HuH-7 (cell line): ENCODE measurements around the gene LATS1.
A peak's percentile ranks its signal among the peaks of the same experiment; 100 is the strongest.
"Not testable (repeated sequence)": the region's sequence is repeated elsewhere in the genome, so short reads cannot be mapped to it uniquely, and the experiment has no call there.

Source experiments
- DNase-seq: peaks from one replicate; pipeline ENCODE4 v3.0.0; 2011; ENCODE audit warnings: low spot score

LATS1 gene

DNA sequence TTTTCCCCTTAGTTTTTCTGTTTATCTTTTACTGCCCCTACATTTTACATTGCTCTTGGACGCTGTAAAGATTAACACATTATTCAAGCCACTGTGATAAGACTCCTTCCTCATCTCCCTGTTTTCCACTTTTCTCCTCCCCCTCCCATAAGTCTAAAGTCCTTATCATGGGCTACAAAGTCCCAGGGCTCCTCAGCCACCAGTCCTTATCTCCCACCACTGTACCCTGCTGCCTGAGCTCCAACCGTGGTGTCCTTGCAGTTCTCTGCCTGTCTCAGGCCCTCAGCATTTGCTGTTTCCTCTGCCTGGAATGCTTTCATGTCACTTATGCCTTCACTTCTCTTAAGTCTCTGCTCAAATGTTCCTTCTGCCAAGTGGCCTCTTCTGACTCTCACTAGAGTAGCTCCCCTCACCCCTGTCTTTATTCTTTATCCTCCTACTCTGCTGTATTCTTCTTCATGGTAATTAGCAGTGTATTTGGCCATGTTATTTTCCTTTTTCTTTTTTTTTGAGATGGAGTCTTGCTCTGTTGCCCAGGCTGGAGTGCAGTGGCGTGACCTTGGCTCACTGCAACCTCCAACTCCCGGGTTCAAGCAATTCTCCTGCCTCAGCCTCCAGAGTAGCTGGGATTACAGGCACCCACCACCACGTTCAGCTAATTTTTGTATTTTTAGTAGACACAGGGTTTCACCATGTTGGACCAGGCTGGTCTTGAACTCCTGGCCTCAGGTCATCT, 10.8 kb upstream of the LATS1 start:
- no peak for DNase-seq

DNA sequence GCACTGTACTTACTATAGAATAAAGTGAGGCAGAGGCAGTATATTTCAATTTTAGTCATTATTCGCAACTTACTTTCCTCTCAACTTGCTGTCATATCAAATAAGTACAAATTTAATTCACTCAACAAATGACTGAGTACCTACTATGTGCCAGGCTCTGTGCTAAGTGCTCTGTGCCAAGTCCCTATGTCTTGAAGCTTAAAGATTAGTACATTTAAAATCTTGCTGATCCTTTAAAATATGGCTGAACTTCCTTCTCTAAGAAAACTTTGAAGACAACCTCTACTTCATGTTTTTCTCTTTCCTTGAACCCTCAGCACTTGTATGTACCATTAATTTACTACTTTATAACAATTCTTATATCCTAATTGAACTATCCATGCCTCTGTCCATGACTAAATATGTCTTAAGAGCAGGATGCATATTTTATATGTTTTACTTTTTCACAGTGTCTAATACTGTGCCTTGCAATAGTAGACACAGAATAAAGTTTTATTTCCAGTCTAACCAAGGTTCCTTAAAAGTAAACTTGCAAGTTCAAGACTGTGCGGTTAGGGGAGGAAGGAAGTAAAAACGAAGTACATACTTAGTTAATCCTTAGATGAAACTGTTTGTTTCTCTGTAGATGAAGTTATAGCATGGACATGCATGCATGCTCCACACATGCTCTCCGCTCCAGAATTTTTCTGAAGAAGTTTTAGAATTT, 10.0 kb upstream of the LATS1 start:
- no peak for DNase-seq

DNA sequence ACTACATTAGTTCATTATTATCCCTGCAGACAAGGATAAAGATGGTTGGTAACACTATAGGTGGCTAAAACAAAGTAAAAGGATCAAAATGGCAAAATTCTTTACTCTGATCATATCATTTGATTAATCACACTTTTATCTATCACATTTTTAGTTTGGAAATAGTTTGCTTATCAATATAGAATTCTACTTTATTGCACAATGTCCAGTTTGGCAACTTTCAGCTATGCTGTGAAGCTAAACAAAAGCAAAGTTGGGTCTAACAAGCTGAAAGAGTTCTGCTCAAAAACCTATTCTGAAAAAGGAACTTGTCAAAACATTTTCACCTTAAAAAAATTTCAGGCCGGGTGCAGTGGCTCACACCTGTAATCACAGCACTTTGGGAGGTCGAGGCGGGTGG, 7.9 kb upstream of the LATS1 start:
- DNase-seq, result no peak

DNA sequence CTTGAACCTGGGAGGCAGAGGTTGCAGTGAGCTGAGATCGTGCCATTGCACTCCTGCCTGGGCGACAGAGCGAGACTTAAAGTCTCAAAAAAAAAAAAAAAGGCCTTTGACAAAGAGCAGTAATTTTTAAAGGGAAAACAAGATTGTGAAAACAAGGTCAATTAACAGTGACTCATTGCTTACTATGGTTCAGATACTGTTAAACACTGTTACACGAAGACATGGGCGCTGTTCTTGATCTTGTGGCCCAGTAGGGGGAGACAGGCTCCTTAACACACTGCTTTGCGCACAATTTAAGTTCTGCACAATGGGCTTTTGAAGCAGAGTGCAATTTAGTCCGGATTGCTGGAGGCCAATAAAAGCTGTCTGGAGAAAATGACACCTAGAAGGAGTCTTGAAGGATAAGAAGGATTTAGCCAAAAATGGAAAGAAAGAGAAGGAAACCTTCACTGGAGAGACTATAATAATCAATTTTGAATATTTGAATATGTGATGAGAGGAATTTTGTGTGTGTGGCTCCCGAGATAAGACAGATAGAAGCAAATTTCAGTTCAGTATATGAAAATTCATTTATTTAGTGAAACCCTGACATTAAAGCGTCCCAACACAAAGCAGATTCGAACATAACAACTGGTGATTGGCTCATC, 6.0 kb upstream of the LATS1 start:
- DNase-seq, result peak; percentile 56

DNA sequence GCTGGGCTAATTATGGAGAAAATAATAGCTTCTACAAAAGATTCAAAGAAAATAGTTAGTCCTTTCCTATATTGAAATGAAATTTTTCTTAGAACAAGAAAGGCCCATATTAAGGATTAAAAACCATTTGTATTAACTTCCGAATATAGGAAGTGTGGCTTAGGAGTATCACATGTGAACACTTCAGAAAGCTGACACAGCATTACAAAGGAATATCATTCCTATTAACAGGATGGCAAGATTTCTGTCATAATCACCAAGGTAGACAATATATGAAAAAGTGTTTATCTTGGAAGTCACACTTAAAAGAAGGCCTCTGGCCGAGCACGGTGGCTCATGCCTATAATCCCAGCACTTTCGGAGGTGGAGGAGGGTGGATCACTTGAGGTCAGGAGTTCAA, 5.4 kb upstream of the LATS1 start:
- DNase-seq, result no peak

DNA sequence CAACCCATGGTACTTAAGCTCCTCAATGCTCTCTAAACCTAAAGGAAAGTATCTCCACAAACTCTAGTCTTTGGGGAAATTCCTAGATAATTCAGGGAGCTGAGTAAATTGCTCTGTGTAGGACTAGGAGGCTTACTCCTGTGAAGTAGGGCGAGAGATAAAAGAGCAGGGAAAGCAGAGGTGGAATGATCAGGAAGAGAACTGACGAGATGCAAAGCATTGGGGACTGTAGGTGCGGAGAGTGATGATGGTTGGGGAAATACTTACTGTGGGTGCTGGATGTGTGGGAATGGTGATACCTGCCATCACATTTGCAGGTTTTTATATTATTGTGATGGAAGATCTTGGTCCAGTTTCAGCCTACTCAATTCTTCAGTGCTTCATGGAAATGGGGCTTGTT, 1.6 kb upstream of the LATS1 start:
- DNase-seq, result no peak

DNA sequence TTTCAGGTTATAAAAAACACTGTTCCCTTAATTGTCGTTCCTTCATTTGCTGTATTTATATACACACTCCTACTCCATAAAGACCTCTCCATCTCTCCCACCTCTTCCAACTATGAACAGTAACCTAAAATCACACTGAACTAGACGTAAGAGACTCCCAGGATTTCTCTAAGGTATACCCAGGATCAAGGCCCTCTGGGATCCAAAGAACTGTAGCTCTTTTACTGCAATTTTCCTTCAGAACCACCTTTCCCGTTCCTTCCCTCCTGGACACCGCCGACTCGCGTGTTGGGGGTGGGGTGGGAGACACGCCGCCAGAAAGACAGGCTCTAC, 680 bp downstream of the LATS1 start:
- DNase-seq, result no peak

DNA sequence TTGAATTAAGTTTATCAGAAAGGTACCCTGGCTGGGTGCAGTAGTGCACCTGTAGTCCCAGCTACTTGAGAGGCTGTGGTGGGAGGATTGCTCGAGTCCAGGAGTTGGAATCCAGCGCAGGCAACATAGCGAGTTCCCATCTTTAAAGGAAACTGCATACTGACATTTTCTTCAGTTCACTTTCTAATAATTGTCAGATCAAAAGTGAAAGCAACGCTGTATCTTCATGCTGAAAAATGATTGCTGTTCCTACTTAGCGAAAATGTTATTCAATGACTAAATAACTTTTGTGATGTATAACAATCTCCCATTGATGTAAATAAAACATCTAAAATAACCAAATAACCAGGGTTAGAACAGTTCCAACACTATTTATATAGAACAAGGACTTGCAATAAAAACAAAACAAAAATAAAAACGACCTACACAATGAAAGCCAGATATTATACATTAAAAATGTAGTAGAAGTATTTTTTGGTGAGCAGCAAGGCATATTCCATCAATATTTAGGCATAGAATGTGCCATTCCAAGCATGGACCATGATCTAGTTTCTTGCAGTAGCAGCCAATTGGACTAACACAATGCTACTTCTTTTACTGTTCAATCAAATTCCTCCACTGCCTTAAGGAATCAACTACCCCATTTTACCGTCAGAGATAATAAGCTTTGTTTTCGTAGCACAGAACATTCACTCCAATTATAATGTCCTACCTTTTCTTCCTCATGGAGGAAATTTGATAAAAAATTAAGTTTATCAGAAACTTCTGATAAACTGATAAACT, 1.5 kb downstream of the LATS1 start:
- peak; percentile 28 for DNase-seq

DNA sequence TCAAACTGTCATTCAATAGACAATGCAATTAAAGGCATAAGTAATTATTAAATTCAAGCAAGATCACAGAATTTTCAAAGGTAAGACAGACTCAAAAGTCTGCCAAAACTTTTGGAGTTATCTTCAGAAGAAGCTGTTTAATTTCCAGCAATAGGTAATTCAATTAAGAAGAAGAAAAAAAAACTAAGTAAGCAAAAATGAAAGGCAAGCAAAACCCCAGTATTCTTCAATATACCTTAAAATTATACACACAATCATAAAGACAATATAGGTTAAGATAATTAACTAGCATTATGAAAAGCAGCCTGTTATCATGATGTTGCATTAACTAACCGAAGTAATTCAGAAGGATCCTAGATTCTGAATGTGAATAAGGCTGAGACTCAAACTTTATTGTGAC, 3.5 kb downstream of the LATS1 start:
- DNase-seq, result no peak

DNA sequence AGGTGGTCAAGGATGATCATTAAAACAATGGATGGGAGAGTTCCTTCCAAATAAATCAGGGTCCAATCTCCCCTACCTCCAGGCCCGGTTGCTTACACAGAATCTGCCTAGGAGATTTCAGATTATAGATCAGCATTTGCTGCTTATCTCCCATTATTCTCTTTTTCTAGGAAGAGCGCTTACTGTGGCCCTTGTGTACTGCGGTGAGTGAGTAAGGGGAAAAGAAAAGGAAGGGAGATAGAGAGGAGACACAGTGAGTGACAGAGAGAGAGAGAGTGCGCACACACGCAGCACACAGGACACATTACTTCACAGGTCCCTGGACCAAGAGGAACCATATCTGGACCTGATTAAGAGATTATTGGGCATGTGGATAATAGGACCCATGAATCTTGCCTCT, 6.2 kb downstream of the LATS1 start:
- DNase-seq, result no peak

DNA sequence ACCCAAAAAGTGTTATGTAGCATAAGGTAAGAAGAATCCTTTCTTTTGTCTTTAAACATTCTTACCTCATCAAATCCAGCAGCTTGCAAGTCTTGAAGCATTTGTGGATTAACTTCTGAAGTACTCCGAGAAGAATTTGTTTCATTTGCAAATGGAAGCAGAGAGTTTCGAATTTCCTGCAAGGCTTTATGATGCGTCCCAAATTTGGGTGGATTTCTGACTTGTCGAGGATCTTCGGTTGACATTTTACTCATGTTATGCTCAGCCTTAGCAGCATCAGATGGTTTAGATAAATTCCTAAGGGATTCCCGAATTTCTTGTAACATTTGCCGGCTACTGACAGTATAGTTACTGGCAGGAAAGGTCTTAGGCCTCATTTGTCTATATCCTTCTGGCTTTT, 16.2 kb downstream of the LATS1 start:
- DNase-seq, result no peak

DNA sequence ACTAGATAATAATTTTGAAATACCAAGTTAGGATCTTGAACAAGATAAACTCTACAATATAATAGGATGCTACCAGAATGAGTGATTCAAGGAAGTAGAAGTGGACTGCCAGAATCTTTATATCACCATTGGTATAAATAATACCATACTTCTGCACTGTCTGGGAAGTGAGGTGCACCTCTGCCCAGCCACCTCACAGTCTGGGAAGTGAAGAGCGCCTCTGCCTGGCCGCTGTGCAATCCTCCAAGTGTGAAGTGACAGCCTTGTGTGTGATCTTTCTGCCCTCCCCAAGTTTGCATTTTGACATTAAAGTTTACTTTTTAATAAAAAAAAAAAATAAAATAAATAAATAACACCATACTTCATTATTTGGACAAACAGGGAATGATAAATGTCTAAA, 18.8 kb downstream of the LATS1 start:
- DNase-seq, result no peak

DNA sequence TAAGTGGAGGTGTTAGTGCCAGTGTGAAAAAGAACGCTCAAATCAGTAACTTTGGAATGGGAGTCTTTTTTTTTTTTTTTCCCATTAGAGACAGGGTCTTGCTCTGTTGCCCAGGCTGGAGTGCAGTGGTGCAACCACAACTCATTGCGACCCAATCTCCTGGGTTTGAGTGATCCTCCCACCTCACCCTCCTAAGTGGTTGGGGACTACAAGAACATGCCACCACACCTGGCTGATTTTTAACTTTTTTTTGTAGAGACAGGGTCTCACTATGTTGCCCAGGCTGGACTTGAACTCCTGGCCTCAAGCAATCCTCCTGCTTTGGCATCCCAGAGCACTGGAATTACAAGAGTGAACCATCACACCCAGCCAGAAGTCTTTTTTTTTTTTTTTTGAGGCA, 19.7 kb downstream of the LATS1 start:
- DNase-seq, result no peak

DNA sequence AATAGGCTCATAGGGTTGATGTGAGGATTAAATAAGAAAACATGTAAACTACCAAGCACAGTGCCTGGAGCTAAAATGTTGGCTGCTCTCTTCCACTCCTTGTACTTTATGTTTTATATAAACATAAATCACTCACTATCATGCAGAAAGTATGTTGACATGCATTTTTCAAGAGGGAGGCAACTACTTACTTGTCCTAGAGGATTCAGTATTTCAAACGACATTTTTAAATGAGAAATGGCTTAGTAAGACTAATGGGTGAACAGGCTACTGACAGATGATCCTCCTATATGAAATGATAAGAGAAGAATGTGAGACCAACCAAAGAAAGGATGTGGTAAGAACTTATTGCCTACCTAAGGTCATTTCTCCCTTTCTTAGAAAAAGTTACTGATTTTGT, 21.0 kb downstream of the LATS1 start:
- DNase-seq, result no peak

DNA sequence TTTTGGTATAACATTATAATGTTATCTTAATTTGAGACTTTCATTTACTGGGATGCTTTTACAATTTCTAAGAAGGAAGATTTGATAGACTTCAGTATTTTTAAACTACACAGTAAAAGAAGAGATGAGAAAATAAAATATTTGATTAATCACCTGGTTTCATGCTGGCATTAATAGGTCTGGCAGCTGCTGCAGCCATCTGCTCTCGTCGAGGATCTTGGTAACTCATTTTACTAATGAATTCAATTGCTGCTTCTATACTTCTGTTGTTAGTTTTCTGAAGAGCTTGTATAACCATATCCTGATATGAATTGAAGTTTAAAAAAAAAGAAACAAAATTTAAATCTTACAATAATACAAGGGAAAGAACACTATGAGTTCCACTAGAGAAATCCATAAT, 23.0 kb downstream of the LATS1 start:
- no peak for DNase-seq

DNA sequence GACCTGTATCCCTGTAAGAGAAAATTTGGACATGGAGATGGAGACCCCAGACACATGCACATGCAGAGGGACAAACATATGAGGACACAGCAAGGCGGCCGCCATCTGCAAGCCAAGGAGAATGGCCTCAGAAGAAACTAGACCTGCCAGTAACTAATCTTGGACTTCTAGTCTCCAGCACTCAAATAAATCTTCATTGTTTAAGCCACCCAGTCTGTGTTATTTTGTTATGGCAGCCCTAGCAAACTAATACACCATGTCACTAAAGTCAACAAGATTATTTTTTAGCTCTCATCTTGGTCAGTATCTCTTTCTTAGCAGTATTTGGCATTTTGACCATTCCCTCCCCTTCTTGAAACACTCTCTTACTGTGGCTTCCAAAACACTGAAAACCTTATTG, 26.7 kb downstream of the LATS1 start:
- DNase-seq, result no peak

DNA sequence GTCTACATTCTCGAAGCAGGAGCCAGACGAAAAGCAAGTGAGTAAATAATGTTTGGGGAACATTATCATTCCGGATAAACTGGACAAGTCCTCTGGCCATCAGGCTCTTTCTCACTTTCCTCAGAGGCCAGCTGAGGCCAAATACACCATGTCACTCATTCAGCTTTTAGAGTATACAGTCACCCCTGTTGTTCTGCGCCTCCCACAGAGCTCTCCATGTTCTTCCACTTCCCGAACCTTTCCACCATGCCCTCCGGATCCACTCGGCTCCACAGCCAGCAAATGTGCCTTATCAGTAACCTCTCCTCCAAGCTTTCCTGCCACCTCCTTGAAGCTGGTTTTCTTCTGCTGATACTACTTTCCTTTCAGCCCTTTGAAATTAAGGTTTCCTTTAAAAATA, 31.7 kb downstream of the LATS1 start:
- DNase-seq, result no peak

DNA sequence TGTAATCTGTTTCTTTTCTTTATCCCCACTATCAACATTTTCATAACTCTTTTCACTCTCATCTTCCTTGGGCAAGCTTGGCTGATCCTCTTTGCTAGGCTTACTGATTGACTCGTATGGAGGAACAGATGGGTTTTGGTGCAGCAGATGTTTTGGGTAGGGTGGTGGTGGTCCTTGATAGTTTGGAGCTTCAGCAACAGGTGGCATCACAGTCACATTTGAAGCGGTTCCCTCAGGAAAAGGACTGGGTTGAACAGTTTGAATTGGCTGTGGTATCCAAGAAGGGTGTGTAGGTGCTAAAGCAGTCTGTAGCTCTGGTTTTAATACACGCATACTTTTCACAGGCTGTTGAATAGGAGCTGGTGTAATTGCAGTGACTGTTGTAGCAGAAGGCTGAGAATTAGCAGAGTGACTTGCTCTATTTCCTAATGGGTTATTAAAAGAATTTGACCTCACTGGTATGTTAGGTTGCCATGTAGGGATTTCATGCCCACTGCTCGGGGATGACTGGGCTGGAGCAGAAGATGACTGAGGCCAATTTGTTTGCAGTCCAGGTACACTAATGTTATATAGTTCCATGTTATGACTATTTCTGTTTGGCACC, 34.5 kb downstream of the LATS1 start:
- DNase-seq, result no peak

DNA sequence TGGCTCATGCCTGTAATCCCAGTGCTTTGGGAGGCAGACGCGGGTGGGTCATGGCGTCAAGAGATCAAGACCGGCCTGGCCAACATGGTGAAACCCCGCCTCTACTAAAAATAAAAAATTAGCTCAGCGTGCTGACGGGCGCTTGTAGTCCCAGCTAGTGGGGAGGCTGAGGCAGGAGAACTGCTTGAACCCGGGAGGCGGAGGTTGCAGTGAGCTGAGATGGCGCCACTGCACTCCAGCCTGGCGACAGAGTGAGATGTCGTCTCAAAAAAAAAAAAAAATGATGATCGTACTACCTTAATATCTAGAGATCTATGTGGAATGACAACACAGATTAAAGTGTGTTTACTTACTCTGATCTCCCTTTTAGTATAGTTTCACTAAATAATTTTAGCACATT, 36.1 kb downstream of the LATS1 start:
- not testable (repeated sequence) for DNase-seq

DNA sequence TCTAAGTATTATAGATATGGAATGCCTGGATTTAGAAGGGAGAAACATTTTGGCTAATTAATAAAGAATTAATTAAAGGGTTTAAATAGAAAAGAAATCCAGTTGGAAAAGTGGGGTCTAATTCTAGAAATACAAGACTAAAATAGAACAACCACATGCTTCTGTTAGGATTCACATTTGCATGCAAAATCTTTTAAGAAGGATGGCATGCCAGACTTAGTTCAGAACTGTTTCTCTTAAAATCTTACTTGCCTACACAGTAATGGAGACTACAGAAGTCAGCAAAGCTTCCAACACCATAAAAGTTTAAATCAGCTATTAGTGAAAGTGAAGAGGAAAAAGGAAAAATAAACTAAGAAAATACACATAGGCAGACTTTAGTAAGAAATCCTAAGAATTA, 36.7 kb downstream of the LATS1 start:
- no peak for DNase-seq

DNA sequence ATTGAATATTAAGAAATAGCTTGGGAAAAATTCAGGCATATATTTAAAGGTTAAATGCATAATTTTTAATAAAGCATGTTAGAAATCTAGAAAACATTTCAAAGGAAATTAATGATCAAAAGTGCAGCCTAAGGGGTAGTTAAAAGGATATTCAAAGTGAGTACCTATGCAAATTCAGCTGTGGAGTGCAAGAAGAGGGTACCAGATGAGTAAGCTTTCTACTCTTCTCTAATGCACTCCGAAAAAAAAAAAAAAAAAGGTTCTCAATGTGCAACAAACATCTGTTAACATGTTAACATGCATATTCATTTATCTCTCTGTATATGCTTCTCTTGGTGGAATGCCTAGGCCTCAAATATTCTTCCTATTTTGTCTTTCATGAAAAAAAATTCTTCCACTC, 37.4 kb downstream of the LATS1 start:
- no peak for DNase-seq

DNA sequence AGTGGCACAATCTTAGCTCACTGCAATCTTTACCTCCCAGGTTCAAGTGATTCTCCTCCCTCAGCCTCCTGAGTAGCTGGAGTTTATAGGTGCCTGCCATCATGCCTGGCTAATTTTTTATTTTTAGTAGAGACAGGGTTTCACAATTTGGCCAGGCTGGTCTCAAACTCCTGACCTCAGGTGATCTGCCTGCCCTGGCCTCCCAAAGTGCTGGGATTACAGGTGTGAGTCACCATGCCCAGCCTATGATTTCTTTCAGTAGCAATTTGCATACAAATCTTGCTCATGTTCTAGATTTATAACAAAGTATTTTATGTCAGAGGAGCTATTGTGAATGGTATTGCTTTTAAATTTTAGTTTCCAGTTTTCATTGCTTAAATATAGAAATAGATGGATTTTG, 45.6 kb downstream of the LATS1 start:
- DNase-seq, result not testable (repeated sequence)
